HG02840 (cell line): Measurements from ENCODE around the gene JAM3.

Experiments
- ATAC-seq: cut with Tn5 transposase; IDR thresholded peaks from one replicate; pipeline ENCODE4 v1.9.1; 2021; ENCODE audit warnings: mild to moderate bottlenecking, moderate library complexity, moderate number of reproducible peaks; ENCODE audit not compliant: unreplicated experiment, low FRiP score

The JAM3 gene

DNA sequence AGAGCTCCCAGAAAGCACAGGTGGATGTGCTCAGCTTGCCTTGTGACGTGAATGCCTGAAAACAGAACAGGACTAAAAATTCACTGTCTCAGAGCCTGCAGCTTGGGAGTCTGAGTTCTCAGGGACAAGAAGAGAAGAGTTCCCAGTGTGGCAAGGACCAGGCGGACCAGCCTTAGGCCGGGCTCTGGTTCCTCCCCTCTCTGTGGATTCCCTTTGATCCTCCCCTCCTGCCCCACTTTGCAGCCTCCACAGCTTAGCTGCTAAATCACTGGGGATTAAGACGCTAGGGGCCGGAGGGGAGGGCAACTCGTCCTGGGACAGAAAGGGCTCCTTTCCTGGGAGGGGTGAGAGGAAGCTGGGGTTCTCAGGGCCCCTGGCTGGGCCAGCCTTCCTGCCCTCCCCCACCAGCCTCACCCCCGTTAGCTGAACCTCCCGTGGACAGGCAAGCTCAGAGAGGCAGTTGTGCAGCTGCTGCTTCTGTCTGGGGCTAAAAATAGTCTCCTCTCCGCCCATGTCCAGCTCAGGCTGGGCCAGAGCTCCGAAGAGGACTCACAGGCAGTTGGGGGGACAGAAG is 29.9 kb upstream of the JAM3 start:
- no peak for ATAC-seq

DNA sequence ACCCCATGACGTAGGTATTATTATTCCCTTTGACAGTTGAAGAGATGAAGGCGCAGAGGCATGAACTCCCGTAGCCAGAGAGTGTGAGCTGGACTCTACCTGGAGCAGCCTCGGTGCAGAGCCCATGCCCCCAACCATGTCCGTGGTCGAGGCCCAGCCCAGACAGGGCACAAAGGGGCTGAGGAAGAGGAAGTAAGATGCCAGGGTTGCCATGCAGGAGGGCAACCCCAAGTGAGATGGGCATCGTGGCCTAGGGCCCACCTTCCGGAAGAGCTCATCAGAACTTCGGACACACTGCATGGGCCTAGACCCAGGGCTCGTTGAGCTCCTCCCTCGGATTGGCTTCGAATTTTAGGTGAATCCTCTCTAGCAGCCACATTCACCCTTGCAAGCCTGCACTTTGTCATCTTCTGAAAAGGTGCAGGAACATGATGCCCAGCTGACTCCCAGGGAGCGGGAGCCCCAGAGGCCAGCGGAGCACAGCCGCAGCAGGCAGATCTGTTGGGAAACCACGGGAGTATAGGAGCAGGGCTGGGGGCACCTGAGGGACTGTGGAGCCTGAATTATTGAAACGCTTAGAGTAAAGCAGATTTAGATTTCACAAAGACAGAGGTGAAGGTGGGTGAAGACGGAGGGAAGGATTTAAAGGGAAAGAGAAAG is 29.0 kb upstream of the JAM3 start:
- no peak for ATAC-seq

DNA sequence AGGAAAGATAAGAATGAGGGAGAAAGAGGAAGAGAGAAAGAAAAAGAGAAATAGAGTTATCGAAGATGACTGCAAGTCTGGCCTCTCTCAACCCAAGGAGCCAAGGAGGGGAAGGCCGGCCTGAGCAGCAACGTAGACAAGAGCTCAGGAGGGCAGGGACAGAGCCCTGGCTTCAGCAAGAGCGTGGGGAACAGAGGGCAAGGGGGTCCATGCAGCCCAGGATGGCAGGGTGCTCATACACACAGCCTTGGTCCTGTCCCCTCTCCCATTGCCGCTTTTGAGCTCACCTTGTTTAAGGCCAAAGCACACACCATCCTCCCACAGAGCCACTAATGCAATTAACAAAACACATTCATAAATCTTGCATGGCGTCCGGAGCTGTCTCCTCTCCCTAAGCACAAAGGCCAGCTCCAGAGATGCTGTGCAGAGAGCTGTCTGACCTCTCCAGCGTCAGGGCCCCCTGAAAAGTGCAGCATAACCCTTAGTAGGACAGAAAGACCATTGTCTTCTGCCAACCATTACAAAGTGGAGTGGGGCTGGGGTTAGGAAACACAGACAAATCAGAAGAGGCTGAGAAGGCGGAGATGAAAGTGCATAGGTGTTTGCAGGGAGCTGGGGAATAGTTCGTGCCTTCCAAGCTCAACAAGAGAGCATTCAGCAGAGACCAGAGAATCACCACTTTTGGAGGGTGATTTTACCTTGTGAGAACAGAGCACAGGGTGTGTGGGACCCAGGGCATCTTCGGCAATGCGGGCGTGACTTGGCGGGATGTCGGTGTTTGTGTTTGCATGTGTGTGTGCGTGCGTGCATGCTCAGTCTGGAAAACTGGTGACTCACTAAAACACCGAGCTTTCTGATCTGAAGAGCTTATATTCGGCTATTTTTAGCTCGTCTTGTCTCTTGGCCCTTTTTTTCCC is 28.2 kb upstream of the JAM3 start:
- ATAC-seq = no peak

DNA sequence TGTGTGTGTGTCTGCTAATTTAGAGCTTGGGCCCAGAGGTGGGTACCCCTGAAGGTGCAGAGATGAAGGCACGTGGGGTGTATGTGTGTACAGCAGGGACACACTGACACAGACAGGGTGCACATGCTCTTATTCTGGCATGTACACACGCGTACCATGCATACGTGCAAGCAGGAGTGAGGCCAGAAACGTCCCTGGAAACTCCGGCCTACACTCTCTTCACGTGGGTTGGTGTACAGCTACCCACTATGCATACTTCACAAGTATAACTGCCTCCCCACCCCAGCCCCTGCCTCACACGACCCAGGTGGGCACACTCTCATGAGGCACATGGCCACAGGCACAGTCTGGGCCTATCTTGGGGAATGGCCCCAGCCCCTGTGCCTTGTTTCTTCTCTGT is 27.5 kb upstream of the JAM3 start:
- no peak for ATAC-seq

- ATAC-seq = no peak
Measured at GRCh38 chr11:134041791-134042696, 26.8 kb upstream of the JAM3 start.

- ATAC-seq = no peak
Measured at GRCh38 chr11:134043821-134044420, 25.0 kb upstream of the JAM3 start.

DNA sequence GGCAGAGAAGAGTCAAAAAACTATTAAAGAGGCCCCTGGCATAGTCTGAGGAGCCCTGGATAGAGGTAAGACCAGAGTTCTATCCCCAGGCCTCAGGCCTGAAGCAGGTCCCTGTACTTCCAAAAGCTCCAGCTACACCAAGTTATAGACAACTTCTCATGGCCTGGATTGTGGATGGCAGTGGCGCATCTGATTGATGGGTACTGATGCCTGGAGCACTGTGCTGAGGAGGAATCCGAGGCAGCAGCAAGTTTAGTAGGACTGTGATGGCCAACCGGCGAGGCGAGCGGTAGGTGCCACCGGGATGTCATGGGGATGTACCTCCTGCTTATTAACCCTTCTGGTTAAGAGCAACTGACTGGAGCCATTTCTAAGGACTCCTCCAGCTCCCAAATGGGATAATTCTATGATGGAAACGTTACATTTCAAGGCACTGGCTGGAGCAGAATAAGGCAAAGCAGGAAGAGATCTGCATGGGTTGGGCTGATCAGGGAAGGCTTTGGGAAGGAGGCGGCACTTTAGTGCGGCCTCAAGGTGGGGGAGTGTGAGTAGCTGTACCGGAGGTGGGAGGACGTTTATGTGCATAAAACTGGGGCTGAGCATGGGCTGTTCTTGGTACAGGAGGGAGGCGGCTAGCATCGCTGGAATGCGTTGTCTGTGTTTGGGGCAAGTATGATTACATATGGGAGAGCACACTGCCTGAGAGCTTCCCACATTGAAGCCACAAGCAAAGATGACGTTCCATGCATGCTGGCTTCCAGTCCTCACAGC is 24.2 kb upstream of the JAM3 start:
- ATAC-seq = no peak

DNA sequence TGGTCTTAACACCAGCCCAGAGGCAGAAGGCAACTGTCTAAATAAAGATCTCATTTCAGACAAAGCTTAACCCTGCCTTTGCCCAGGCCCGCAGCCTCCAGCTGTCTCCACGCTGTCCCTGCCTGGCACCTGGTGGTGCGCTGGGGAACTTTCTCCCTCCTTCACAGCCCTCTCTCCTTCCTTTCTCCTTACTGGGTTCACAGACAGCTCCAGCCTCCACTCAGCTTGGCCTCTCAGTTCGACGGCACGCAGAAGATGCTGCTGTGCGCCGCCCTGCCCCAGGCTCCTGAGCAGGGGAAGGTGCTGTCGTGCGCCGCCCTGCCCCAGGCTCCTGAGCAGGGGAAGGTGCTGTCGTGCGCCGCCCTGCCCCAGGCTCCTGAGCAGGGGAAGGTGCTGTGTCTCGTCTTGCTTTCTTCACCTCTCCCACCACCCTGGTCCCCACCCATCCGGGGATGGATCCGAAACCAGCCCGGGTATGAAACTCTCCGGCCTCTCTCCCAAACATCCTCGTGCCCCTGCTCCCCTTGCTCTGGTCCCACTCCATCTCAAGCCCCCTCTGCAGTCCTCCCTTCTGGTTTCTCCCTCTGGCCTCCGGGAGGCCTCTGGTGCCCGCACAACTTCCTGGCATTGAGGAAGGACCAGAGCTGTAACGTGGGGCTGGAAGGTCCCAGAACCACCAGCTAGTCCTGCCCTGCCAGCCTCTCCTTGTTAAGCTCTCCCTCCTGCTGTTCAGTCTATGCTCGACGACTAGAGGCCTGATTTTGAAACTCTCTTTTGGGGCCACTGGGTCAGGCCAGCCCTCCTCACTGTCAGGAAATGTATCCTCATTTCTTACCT is 22.9 kb upstream of the JAM3 start:
- ATAC-seq = no peak

GRCh38 chr11:134046681-134047449 is 22.0 kb upstream of the JAM3 start:
- ATAC-seq = no peak

DNA sequence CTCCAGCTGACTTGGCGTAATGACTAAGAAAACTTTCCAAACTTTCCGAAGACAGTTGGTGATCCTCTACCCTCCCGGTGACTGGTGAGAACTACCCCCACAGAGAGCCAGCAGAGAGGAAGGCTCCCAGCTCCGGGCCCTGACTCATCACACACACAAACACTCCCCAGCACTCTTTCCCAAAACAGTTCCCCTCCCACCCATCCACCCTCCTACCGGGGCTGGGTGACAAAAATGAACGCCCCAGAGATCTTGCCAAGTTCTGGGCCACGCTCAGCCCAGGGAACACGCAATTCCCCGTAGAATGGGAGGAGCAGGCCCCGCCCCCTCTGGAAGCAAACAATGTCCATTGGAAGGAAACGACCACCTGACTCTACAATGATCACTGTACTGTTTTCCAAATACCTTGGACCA is 21.3 kb upstream of the JAM3 start:
- ATAC-seq = no peak

DNA sequence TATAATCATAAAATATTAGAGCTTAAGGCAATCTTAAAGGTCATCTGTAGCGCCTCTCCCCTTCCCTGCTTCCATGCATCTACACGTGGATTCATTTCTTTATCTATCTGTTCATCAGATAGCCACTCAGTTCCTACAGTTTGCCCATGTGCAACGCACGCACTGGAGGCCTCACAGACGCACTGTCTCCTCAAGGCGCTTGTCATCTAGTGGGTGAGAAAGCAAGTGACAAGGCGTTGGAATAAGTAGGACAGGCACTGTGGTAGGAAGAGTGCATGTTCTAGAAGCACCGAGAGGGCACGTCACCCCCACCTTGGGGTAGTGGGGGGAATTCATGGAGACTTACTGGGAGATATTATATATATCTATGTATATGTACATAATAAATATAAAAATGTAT is 20.8 kb upstream of the JAM3 start:
- ATAC-seq = no peak

DNA sequence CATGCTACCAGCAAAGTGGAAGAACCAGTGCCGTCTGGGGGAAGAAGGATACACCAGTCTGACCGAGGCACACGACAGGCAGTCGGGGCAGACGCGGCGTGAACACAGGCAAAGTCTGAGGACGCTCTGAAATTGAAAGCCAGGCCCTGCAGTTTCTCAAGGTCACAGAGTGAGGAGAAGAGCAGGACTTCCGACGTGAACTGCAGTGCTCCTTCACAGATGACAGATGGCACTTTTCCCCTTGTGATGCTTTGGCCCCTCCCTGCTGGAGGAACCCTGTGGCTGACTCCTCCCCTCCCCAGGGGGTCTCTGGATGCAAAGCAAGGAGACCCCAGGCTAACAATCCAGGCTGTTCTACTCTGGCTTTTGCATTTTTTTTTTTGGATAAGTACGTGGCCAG is 19.6 kb upstream of the JAM3 start:
- no peak for ATAC-seq

DNA sequence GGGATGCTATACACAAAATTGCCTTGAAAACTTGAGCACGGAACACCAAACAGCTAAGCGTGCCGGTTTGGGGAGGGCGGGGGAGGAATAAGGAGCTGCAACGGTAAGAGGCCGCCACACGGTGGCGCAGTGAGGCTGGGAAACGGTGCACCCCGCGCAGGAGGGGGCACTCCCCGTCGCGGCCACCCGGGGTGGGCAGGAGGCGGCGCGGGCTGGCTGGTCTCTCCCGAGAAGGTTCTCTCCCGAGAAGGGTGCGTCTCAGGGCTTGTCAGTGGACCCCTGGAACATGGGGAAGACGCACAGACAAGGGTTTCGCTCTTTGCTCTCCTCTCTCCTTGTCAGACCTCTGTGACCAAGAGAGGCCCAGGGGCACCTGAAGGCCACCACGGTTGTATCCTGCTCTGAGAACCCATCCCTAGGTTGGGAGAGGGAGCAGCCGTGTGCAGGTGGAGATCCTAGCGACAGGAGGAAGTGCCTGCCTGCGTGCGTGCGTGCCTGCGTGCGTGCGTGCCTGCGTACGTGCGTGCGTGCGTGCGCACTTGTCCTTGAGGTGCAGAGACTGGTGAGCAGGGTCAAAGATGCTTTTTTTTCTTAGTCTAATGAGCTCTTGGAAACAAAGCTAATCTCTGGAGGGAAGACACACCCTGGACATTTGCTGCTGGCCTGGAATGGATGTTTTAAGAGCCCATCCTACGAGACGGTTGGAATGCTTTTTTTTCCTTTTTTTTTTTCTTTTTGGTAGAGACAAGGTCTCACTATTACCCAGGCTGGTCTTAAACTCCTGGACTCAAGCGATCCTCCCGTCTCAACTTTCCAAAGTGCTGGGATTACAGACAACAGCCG is 18.1 kb upstream of the JAM3 start:
- ATAC-seq = peak; percentile 75

DNA sequence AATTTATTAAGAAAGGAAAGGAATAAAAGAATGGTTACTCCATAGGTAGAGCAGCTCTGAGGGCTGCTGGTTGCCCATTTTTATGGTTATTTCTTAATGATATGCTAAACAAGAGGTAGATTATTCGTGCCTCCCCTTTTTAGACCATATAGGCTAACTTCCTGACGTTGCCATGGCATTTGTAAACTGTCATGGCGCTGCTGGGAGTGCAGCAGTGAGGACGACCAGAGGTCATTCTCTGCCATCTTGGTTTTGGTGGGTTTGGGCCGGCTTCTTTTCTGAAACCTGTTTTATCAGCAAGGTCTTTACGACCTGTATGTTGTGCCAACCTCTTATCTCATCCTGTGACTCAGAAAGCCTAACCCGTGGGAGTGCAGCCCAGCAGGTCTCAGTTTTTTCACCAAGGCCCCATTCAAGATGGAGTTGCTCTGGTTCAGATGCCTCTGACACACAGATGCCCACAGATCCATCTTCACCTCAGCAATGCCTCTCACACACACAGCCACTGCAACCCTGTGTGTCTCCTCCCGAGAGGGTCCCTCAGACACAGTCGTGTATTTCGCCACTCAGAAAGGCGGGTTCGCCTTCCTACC is 16.4 kb upstream of the JAM3 start:
- ATAC-seq = no peak

DNA sequence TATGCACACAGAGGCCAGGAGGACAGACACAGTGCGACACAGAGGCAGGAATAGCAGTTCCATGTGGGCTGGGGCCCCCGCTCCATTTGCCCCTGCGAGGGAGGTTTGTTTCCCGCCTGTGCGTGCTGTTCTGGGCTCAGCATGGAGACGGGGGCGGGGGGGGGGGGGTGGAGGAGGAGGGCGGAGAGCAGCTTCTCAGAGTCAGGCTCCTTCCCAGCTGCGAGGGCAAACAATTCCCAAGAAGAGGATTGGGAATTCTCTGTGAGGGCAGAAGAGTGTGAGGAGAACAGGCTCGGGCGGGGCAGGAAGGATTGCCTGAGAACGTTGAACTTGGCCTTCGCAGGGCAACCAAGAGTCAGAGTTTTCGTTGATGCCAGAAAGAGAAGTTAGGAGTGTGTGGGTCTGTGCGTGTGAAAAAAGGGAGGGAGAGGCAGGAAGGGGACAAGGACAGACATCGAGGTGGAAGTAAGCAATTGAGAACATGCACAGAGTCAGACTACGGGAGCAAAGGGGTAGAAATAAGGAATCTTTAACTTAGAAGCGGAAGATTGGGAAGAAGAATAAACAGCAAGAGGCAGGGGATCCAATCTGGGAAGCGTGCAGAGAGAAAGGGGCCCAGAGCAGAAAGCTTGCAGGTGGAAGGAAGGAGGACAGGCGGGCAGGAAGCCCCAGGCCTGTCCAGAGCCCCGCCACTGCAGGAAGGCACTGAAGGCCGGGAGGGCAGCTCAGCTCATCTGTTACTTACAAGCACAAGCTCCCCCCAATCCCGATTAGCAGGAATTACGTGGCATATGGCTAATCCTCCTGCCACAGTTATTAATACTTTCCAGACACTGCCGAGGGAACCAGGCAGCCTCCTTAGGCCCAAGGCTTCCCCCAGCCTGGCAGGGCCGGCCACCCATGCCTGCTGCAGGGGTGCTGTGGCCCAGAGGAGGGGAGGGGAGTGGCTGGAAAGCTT is 15.6 kb upstream of the JAM3 start:
- ATAC-seq = no peak
